Stimulated activated CD8-positive, alpha-beta memory T cell treated with anti-CD3 and anti-CD28 coated beads, Interleukin-12 subunit alpha, Interleukin-12 subunit beta, amount 100 ng/mL, for 1 hour (primary cell): Measurements from ENCODE around the gene ZNF319.

Experiments used
- DNase-seq: peaks from one replicate; pipeline ENCODE4 v3.0.0-alpha.2; 2020; ENCODE audit warnings: low read depth

ZNF319 gene

GRCh38 chr16:58037365-58038057 lies 37.0 kb upstream of the ZNF319 start:
- DNase-seq: no peak

- DNase-seq: no peak
Measured at GRCh38 chr16:58036943-58037342, 36.5 kb upstream of the ZNF319 start.

DNA sequence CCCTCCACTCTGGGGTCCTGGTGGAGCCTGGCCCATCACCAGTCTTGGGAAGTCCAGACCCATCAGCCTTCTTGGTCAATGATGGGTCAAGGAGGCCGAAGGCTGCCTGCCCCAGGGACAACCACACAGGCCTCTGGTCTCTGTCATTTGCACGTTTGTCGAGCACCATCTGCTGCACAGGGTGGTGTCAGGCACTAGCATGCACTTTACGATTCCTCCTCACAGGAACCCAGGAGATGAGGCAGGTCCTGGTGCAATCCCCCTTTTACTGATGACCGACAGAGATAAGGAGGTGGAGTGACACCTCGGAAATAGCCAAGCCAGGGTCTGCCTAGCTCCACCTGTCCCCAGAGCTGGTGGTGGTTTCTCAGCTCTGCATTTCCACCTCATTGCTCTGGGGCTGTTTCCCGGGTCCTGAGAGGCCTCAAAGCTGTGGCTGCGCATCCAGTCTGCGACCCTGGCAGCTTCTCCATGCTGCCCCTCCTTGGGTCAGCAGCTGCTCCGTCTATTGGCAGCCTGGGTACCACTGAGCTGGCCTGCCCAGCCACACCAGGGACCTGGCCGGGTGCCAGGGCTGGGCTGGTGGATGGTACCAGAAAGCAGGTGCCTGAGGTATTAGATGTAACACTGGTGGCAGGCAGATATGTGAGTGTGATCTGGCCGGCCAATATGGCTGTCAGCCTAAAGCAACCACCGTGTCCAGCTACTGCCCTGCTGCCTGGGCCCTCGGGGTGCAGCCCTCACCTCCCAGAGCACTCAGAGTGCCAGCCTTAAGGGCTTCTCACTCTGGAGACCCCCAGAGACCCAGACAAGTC lies 35.1 kb upstream of the ZNF319 start:
- no peak for DNase-seq

DNA sequence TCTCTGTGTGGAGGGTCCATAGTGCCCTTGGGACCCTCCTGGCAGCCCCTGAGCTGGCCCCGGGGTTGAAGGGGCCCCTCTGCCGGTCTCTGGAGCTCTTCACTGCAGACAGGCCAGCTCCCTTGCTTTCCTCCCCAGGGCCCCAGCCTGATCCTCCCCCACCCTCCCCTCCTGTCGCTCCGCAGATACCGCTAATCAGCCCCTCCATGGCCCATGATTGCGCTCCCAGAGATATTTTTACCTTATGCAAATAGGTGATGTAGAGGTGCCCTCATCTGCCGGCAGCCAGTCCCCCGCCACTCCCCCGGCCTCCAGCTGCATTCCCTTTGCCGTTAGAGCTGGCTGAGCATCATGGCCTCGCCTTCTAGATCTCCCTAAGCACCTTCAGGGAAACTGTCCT lies 34.3 kb upstream of the ZNF319 start:
- no peak for DNase-seq

- no peak for DNase-seq
Measured at GRCh38 chr16:58034128-58034685, 33.7 kb upstream of the ZNF319 start.

DNA sequence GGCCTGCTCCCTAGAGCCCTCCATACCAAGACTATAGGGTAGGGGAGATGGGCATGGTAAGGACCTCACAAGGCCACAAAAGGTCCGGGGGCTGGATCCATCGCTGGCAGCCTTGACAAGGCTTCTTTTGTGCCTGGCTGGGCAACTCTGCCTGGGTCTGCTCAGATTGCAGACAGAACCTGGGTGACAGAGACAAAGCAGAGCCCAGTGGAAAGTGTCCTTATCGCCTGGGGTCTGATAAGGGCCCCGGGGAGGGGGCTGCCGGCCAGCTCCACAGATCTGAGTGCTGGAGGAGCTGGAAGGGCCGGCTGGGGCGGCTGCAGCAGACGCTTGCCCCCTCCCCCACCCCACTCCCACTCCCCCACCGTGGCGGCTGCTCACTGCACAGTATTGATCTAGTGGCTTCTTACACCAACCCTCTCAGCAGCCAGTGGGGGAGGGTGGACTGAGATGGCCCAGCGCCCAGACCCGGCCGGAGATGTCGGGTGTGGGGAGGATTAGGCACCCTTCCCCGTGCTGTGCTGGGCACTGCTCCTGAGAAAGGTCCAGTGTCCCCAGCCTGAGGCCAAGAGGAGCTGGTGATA lies 32.3 kb upstream of the ZNF319 start:
- DNase-seq: no peak

GRCh38 chr16:58031016-58031800 lies 30.7 kb upstream of the ZNF319 start:
- no peak for DNase-seq

- no peak for DNase-seq
Measured at GRCh38 chr16:58030136-58030840, 29.8 kb upstream of the ZNF319 start.

DNA sequence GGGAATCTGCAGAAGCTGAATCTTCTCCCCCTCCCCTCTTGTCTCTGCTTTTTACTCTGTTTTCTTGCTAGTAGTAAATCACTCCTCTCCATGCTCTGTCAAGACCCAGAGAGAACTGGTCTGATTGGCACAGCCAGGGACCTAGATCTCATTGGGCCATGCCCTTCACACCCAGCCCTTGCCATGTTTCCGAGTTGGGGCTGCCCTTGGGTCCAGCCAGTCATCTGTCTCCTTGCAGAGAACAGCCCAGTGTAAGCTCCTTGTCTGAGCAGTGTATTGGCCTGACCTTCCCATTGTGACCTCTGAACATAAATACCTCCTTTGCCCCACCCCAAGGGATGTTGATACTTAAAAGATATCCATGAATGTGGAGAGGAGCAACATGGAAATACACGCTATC lies 28.9 kb upstream of the ZNF319 start:
- no peak for DNase-seq

- no peak for DNase-seq
Measured at GRCh38 chr16:58028541-58029070, 28.1 kb upstream of the ZNF319 start.

GRCh38 chr16:58027916-58028455 lies 27.5 kb upstream of the ZNF319 start:
- no peak for DNase-seq

DNA sequence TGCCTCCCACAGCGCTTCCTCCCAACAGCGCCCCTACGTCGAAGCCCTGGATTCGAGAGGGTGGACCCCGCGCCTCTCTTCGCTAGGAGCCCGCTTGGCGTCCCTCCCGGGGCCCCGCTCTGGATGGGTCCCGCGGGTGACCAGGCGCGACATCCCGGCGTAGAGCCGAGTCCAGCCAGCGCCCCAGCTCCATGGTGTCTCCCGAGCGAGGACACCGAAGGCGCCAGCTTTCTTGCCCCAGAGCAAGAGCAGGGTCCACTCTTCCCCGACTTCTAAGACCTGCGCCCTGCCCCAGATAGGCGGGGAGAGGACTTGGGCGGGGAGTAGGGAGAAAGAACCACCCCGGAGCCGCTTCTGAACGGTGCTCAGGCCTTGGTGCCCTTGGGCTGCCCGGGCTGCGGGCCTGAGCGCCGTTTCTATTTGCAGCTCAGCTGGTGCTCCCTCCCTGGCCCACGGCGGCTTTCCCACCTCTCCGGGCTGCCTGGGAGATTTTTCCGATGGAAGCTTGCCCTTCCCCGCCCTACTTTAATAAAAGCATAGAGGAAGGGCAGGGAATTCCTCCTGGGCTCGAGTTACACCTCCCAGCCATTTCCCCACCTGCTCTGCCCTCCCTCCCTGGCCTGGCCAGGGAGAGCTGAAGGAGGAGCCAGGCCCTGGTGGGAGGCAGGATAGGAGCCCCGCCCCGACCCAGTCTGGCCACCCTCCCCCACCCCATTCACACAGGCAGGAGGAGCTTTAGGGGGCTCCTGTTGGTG lies 26.9 kb upstream of the ZNF319 start:
- no peak for DNase-seq

DNA sequence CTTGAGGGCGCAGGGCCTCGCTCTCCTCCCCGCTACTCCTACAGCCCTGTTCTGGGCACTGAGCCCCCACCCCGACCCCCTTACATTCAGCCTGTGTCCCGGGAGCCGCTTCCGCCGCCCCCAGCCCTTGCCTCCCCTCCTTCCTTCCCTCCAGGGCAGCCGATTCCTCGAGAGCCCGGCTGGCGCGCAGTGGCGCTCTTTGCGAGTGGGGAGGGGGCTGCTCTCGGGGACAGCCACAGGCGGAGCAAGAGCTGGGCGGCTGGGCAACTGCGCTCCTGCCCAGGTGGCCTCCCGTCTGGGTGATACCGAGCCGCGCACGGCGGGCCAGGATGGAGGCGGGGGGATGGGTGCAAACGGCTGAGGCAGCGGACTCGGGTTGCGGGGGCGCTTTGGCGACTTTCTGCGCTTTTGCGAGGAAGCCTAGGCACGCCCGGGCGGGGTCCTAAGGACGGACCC lies 26.3 kb upstream of the ZNF319 start:
- no peak for DNase-seq

GRCh38 chr16:58026139-58026704 lies 25.8 kb upstream of the ZNF319 start:
- DNase-seq: no peak

DNA sequence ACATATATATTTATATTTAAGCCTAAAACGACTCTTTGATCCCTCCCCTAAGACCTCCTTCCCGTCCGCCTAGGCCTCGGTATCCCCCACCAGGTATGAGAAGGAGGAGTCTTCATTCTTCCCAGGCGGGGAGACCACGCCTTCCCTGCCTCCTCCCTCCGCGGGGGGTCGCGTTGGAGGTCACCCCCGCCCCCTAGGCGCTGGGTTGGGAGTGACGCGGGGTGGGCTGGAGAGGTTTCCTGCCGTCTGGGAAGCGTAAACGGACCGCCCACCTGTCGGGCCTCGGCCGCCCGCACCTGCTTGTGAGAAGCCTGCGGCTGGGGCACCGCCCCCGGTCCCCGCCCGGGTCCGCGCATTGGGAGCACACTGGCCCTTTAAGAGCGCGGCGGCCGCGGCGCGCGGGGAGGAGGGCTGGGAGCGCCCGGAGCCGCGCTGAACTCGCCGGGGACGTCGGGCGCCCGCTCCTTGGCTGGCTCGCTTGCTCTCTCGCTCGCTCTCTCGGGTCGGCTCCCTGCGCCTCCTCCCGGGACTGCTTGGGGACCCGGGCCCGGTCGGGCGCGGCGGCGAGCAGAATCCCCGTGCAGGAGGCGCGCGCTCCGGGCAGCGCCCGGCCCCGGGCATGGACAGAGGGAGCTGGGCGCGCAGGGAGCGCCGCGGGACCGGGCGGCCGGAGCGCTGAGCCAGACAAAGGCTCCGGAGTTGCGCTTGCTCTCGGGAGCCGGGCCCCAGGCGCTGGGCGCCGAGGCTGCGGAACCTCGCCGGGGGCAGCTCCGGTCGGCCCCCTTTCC lies 25.1 kb upstream of the ZNF319 start, which contains the start of gene MMP15:
MMP15 (plus strand) TSS at position 404 of the 788 bp plus-strand sequence. CDS start 597 bp downstream, outside the sequence.
- peak; percentile 39 for DNase-seq

DNA sequence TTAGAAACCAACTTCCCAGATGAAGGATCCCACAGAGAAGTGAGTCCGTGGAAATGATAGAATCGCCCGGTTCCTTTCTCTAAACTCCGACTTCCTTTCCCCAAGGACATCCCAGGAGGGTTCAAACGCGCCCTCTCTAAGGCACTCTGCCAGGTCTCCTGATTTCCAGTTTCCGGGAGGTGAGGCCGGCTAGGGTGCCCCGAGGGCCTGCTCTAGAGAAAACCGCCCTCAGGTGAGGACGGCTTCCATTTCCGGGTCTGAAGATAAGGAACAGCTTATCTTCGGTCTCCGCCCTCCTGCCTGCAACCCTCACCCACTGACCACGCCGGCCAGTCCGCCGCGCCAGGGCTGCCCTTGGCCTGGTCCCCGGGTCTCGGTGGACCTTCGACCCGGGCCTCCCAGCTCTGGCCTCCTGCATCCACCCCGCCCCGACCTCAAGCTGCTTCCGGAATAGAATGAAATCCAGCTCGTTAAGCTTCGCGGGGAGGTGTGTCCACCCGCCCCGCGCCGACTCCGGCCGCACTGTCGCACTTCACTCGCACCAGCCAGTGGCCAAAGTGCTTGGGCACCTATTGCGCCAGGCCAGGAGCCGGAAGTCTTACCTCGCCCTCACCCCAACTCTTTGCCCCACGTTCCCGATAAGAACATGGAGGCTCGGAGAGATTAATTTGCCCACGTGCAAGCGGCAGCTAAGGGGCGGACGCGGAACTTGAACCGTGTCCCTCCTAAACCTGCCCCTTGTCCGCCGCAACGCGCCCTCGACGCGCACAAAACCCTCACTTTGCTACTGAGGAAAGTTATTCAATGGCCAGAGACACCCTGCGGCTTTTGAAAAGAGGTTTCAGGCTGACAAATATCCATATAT lies 24.2 kb upstream of the ZNF319 start:
- no peak for DNase-seq

DNA sequence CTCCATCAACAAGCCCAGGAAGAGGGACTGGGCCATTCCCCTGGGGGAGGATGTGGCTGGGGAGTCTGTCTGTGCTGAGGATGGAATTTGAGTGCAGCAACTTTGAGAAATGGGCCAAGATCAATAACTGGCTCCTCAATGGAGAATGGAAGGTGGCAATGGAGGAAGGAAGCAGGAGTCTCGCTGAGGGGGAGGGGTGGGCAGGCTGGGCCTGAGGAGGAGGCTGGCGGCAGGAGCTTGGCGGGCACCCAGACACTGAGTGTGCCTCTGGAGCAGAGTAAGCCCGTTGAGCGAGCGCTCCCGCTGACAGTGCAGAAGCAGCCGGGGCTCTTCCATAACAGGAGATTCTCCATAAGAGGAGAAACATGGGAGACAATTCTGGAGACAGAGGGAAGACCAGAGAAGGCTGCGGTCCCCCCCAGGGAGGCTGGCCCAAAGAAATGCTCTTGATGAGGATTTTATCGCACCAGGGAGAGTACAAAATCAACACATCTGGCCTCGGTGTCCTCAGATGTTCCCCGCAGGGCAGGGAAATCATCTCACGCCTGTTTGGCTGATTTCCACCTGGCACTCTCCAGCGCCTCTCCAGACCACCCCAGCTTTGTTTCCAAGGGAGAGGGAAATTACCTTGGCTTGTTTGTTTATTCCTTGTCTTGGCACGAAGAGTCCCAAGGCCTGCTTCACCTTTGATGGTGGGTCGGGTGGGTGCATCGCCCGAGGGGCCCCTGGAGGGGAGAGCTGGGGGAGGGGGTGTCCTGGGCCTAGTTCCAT lies 22.3 kb upstream of the ZNF319 start:
- no peak for DNase-seq
